ENCODE results near the gene PIGS.
A peak's percentile ranks its signal among the peaks of the same experiment; 100 is the strongest.
"Not testable (repeated sequence)": the region's sequence is repeated elsewhere in the genome, so short reads cannot be mapped to it uniquely, and the experiment has no call there.

Gene PIGS

DNA sequence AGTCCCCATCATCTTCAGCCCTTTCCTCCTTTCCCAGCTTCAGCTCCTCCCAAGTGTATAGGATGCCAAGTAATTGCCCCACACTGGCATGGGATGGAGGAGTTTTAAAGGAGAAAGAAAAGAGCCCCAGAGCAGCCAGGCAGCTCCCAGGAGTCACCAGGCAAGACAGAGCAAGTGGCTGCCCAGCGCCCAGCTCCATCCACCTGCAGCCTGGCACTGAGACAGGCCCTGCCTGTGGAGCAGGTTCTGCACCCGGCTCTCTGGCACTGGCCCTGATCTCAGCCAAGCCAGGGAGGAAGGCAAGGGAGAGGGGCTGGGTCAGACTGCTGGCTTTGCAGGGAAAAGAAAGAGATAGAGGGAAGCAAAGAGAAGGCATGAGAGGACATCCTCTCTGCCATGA, 43.5 kb downstream of the PIGS start:
- DNase-seq (ENCODE audit: extremely low read depth, low read depth): no peak
- TF ChIP-seq, protein P1, sequence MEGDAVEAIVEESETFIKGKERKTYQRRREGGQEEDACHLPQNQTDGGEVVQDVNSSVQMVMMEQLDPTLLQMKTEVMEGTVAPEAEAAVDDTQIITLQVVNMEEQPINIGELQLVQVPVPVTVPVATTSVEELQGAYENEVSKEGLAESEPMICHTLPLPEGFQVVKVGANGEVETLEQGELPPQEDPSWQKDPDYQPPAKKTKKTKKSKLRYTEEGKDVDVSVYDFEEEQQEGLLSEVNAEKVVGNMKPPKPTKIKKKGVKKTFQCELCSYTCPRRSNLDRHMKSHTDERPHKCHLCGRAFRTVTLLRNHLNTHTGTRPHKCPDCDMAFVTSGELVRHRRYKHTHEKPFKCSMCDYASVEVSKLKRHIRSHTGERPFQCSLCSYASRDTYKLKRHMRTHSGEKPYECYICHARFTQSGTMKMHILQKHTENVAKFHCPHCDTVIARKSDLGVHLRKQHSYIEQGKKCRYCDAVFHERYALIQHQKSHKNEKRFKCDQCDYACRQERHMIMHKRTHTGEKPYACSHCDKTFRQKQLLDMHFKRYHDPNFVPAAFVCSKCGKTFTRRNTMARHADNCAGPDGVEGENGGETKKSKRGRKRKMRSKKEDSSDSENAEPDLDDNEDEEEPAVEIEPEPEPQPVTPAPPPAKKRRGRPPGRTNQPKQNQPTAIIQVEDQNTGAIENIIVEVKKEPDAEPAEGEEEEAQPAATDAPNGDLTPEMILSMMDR (IDR thresholded peaks at IDR 0.05; ENCODE audit: low read depth, low read length): no peak

DNA sequence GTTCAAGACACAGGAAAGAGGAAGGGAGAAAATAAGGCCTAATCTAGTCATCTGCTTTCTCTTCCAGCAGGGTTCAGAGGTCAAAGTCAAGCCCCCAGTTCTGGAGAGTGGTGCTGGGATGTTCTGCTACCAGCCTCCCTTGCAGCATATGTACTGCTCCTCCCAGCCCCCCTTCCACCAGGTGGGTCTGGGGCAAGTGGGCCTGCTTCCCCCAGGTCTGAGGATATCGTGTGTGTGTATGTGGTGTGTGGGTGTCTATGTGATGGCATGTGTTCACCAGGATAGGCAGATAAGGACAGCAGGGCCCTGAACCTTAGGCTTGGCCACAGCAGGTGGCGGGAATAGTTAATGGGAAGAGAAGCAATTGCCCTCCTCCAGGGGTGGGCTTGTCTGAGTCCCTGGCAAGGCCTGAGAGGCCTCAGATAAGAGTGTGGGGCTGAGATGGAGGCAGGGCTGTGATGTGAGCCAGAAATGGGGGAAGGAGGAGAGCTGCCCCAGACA, 44.1 kb downstream of the PIGS start:
- TF ChIP-seq, protein P1 (IDR thresholded peaks at IDR 0.05; ENCODE audit: low read depth, low read length): no peak
- no peak for DNase-seq (ENCODE audit: extremely low read depth, low read depth)

DNA sequence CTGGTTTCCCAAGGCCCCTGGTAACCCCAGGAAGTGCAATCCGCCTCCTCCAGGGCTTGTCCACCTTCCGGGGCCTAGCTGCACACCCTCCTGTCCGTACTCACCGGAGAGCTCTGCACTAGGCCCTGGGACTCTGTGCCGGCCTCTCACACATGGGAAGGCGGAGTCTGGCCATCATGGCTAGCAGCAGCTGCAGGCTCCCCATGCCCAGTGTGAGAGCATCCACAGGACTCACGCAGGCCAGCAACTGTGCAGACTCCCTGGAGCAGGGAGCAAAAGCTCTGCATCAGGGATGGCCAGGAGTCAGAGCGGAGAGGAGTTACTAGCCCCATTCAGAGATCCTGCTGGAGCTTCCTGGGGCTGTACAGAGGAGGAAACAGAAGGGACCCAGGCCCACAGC, 44.9 kb downstream of the PIGS start:
- no peak for DNase-seq (ENCODE audit: extremely low read depth, low read depth)
- TF ChIP-seq, protein P1 (IDR thresholded peaks at IDR 0.05; ENCODE audit: low read depth, low read length): no peak

DNA sequence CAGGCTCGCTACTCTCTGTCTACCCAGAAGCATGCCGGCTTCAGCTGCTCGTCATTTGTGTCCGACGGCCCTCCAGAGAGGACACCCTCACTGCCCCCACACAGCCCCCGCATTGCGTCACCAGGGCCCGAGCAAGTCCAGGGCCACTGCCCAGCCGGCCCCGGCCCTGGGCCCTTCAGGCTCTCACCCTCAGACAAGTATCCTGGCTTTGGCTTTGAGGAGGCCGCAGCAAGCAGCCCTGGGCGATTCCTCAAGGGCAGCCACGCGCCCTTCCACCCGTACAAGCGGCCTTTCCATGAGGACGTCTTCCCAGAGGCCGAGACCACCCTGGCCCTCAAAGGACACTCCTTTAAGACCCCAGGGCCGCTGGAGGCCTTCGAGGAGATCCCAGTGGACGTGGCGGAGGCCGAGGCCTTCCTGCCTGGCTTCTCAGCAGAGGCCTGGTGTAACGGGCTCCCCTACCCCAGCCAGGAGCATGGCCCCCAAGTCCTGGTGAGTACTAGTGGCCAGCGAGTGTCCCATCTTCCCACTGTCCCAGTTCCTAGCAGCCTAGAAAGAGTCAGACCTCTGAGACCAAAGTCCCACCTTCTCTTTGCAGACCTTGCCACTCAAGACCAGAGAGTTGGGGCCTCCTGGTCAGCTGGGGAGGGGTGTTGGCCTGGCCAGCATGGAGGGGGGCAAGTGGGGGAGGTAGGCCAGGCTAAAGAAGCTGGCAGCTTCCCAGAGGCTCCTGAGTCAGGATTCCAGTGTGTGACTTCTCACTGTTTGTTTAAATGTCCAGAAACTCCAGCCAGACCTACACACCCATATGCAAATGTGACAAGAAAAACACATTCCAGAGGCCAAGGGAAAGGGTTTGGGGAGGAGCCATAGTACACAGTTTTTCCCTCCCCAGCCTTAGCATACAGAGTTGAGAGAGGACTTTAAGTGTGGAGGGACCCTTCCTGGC, 46.6 kb downstream of the PIGS start:
- peak; percentile 4 for DNase-seq (ENCODE audit: extremely low read depth, low read depth)
- TF ChIP-seq, protein P1 (IDR thresholded peaks at IDR 0.05; ENCODE audit: low read depth, low read length): no peak

DNA sequence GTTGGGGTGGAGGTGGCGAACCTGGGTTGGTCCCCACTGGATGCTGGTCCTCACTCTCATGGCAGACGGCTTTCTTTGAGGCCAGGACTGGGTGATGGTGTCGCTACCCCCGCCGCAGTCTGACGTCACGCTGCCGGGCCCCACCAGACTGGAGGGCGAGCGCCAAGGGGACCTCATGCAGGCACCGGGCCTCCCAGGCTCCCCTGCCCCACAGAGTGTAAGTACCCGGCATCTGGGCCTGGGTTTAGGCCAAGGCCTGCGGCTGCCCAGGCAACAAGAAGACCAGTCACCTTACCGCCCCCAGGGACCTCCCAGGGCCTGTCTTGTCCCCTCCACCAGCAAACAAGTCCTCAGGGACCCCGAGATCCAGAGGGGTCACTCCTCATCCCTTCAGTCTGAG, 47.4 kb downstream of the PIGS start:
- no peak for DNase-seq (ENCODE audit: extremely low read depth, low read depth)
- TF ChIP-seq, protein P1 (IDR thresholded peaks at IDR 0.05; ENCODE audit: low read depth, low read length): no peak

DNA sequence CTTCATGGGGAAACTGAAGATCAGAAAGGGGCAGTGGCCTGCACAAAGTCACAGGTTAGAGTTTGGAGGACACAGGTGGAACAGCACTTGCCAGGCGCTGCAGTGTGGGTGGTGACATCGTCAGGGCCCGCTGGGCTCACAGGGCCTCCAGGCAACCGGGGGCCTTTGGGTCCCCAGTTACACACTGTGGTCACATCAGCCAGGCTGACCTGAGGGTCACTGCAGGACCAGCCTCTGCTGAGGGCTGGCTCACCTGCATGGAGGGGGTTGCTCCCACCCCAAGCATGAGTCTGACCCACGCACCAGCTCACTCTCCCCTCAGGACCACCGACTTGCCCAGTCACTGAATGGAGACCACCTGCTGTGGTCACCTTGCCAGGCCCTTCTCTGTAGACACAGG, 48.1 kb downstream of the PIGS start:
- TF ChIP-seq, protein P1 (IDR thresholded peaks at IDR 0.05; ENCODE audit: low read depth, low read length): no peak
- DNase-seq (ENCODE audit: extremely low read depth, low read depth): no peak

DNA sequence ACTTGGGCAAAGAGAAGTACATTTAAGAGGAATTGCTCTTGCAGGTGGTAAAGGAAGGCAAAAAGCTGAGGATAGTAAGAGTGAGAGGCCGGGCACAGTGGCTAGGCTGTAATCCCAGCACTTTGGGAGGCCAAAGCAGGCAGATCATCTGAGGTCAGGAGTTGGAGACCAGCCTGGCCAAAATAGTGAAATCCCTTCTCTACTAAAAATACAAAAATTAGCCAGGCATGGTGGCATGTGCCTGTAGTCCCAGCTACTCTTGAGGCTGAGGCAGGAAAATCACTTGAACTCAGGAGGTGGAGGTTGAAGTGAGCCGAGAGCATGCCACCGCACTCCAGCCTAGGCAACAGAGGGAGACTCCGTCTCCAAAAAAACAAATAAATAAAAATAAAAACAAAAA, 49.0 kb downstream of the PIGS start:
- not testable (repeated sequence) for DNase-seq (ENCODE audit: extremely low read depth, low read depth)
